GM12873 (cell line): ENCODE measurements around the gene CCND1.

Experiments
- TF ChIP-seq, protein P1 (sequence below): IDR thresholded peaks from 2 replicates; pipeline ENCODE4 v1.5.1; 2012; ENCODE audit warnings: low read depth, mild to moderate bottlenecking, moderate library complexity, low read length, control low read depth; ENCODE audit not compliant: insufficient read depth; ENCODE audit errors: missing control alignments

The CCND1 gene

DNA sequence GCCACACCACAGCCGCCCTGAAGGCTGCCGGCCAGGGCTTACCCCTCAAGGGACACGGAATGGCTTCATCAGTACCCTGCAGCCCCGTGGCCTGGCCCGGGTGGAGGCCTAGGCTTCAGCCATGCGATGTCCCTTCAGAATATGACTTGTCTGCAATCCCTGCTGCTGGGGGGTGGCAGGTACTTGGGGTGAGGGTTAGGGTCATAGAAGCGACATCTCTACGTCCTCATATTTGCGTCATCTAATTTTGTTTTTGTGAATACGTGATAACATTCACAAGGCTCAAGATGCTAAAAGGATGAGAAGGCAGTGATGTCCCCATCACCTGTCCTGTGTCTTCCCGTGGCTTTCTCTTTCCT lies 6.4 kb downstream of the CCND1 start:
- TF ChIP-seq, protein P1, sequence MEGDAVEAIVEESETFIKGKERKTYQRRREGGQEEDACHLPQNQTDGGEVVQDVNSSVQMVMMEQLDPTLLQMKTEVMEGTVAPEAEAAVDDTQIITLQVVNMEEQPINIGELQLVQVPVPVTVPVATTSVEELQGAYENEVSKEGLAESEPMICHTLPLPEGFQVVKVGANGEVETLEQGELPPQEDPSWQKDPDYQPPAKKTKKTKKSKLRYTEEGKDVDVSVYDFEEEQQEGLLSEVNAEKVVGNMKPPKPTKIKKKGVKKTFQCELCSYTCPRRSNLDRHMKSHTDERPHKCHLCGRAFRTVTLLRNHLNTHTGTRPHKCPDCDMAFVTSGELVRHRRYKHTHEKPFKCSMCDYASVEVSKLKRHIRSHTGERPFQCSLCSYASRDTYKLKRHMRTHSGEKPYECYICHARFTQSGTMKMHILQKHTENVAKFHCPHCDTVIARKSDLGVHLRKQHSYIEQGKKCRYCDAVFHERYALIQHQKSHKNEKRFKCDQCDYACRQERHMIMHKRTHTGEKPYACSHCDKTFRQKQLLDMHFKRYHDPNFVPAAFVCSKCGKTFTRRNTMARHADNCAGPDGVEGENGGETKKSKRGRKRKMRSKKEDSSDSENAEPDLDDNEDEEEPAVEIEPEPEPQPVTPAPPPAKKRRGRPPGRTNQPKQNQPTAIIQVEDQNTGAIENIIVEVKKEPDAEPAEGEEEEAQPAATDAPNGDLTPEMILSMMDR: no peak

DNA sequence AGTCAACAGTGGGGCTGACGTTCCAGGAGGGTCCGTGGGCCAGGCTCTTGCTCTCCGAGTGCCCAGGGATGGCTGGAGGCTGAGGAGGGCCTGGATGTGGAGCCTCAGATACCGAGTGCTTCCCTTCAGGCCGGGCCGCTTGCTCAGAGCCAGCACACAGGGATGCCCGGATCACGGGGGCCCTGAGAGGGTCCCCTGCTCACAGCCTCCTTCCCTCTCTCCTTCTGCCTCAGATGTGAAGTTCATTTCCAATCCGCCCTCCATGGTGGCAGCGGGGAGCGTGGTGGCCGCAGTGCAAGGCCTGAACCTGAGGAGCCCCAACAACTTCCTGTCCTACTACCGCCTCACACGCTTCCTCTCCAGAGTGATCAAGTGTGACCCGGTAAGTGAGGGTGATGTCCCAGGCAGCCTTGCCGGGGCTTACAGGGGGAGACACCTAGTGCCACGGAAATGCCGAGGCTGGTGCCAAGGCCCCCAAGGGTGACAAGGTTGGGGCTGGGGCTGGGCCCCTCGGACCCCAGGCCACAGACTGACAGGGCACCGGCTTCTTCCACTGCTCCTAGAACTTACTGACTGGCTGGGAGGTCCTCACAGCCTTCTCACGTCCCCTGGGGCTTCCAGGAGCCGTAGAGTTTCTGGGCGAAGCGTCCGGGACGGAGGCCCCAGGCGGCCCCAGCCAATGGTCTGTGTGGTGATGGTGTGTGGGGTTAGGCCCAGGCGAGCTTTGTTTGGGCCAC lies 7.0 kb downstream of the CCND1 start:
- TF ChIP-seq, protein P1: no peak

DNA sequence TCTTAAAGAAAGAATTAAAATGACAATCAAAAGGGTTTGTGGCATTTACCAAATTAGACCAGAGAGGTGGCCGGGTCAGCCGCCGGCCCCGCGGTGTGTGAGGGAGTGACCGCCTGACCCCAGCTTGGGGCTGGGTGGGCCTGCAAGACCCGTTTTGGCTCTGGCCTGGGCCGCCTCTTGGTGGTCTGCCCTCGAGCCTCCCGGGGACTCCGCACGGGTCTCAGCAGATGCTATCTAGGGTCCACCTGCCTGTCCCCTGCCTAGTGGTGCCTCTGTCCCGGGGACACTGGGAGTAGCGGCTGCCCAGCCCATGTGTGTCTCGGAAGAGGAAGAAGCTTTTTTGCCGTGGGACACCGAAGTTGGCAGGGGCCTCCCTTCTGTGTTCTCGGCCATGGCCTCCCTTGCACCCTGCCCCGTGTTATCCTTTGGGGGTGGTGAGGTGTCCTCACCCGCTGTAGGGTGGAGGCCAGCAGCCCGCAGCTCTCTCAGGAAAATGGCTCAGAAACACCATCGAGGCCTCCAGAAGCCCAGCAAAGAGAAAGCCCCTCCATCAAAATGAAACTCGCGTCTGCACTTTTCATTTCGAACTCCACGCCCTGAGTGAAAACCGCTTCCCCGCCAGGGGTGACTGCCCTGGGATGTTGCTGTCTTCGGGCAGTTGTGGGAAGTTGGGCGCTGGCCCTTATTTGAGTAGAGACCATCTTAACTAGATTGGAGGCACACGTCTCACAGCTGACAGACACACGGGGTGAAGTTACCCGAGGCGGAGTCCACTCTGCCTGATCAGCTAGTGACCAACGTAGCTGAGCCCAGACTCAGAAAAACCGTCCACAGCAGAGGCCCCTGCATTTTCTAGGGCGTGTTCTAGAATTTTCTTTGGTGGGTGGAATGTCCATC lies 8.0 kb downstream of the CCND1 start:
- TF ChIP-seq, protein P1: no peak

DNA sequence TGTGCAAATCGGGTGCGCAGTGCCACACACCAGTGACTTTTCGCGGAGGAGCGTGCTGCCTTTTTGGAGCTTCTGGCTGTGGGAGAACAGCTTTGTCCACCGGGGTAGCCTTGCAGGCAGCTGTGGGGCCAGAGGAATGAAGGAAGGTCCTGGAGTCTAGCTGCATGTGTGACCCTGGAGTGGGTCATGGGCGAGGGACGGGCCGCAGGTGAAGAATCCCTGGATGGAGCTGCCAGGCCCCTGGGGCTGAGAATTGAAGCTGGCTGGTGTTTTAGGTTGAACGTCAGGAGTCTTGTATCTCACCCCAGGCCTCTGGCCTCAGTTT lies 8.6 kb downstream of the CCND1 start:
- TF ChIP-seq, protein P1: no peak

DNA sequence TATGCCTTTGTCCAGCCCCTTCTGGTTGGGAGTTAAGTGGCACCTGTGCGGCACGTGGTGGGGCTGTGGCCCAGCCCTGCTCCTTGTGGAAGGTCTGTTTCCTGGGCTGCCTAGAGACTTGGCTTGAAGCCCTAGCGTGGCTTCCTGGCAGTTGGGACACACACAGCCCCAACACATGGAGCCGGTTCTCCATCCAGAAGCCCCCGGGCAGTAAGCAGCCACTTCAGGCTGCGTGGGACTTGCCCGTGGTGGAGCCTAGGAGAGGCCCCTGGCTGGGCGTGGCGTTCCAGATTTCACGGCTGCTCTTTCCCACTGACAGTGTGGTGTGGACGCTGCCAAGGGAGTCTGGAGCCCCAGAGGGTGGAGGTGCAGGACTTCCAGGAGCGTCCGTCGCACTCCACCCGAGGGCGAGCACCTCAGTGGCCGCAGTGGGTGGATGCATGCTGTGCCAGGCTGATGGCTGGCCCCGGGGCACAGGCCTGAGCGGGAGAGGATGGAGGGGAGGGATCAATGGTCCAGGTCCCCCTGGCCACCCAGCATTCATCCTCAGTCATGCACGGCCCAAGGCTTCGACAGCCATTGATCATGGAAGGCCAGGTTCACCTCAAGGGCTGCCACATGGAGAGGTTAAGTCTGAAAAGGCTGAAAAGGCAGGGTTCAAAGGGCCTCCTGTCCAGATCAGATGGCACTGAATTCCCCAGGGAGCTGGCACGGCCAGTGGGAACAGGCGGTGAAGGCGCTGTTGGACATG lies 9.3 kb downstream of the CCND1 start:
- TF ChIP-seq, protein P1: no peak

GRCh38 chr11:69650832-69651344 lies 9.9 kb downstream of the CCND1 start:
- TF ChIP-seq, protein P1: no peak
